Activated T-cell treated with anti-CD3 and anti-CD28 coated beads, Interleukin-2, amount 50 U/mL, for 4 hours (primary cell): Measurements from ENCODE around the gene SCMH1. TPM values are rescaled to one million over a fixed set of nuclear protein-coding genes. Genes with fewer than 3 reads are reported as not detected.

Experiments
- ATAC-seq, 2 donors: fragments of 200-7000 bp; cut with Tn5 transposase; one replicate each; pipeline ENCODE4 v1.10.0; 2021
- DNase-seq: peaks from one replicate; pipeline ENCODE4 v3.0.0-alpha.2; 2020
- H3K27me3 Mint-ChIP-seq: one replicate; pipeline ENCODE4 v1.8.0; 2021; ENCODE audit warnings: low read depth, mixed read lengths
- H3K36me3 Mint-ChIP-seq: one replicate; pipeline ENCODE4 v1.8.0; 2022; ENCODE audit warnings: mixed read lengths; ENCODE audit not compliant: insufficient read depth
- H3K4me1 Mint-ChIP-seq: one replicate; pipeline ENCODE4 v1.8.0; 2021; ENCODE audit warnings: low read depth, mixed read lengths
- H3K4me3 Mint-ChIP-seq: one replicate; pipeline ENCODE4 v1.8.0; 2021; ENCODE audit warnings: mild to moderate bottlenecking, moderate library complexity, mixed read lengths
- H3K9me3 Mint-ChIP-seq: one replicate; pipeline ENCODE4 v1.8.0; 2021; ENCODE audit warnings: mixed read lengths
- total RNA-seq, 3 donors: library from RNA; stranded (reverse); gene quantifications; one replicate each; pipeline ENCODE4 v1.2.1, GENCODE V29; 2021

Gene SCMH1
- total RNA-seq, 3 donors from 2014 or later = 17.1 to 19.8 (median 17.9) TPM

GRCh38 chr1:40981691-40982448 is 260.2 kb downstream of the SCMH1 start:
- ATAC-seq = no peak
- H3K36me3 Mint-ChIP-seq = peaks cover 46% of the 10 kb centered on the region
- H3K4me3 Mint-ChIP-seq = peak overlapping the region; percentile 88

GRCh38 chr1:40980453-40981121 is 261.5 kb downstream of the SCMH1 start:
- H3K9me3 Mint-ChIP-seq = no peaks in the 10 kb centered on the region
- H3K27me3 Mint-ChIP-seq = no peaks in the 10 kb centered on the region
- DNase-seq (peak; percentile 40), ATAC-seq (peak; percentile 31 to 37)
- peaks cover 36% of the 10 kb centered on the region for H3K36me3 Mint-ChIP-seq
- H3K4me3 Mint-ChIP-seq = peak overlapping the region; percentile 88
- H3K4me1 Mint-ChIP-seq = peaks cover 49% of the 10 kb centered on the region

More at GRCh38 chr1:40981691-40982448, 260.2 kb downstream of the SCMH1 start:
- H3K4me1 Mint-ChIP-seq = peaks cover 57% of the 10 kb centered on the region
- no peak for DNase-seq
- H3K9me3 Mint-ChIP-seq = no peaks in the 10 kb centered on the region
- H3K27me3 Mint-ChIP-seq = no peaks in the 10 kb centered on the region

GRCh38 chr1:40980068-40980452 is 262.0 kb downstream of the SCMH1 start:
- ATAC-seq = peak; percentile 15 to 18
- no peaks in the 10 kb centered on the region for H3K27me3 Mint-ChIP-seq

GRCh38 chr1:40979241-40980067 is 262.7 kb downstream of the SCMH1 start, which contains the start of gene CTPS1:
Gene CTPS1, plus strand, starts transcription at chr1:40979696. Its CDS starts 3,595 bp downstream, at chr1:40983291.
- H3K36me3 Mint-ChIP-seq = peaks cover 29% of the 10 kb centered on the region
- DNase-seq = peak; percentile 96
- ATAC-seq = peak; percentile 87 to 89
- no peaks in the 10 kb centered on the region for H3K27me3 Mint-ChIP-seq
- peak within 1 kb of the TSS; percentile 88 for H3K4me3 Mint-ChIP-seq
- peaks cover 40% of the 10 kb centered on the region for H3K4me1 Mint-ChIP-seq
- H3K9me3 Mint-ChIP-seq = no peaks in the 10 kb centered on the region

More at GRCh38 chr1:40980068-40980452, 262.0 kb downstream of the SCMH1 start:
- no peaks in the 10 kb centered on the region for H3K9me3 Mint-ChIP-seq
- DNase-seq = no peak
- peaks cover 32% of the 10 kb centered on the region for H3K36me3 Mint-ChIP-seq
- peaks cover 44% of the 10 kb centered on the region for H3K4me1 Mint-ChIP-seq
- peak overlapping the region; percentile 88 for H3K4me3 Mint-ChIP-seq

- Mint-ChIP-seq H3K9me3 (no peaks in the 10 kb centered on the region), H3K4me3 (peak overlapping the region; percentile 83), H3K4me1 (peaks cover 34% of the 10 kb centered on the region), H3K27me3 (no peaks in the 10 kb centered on the region), H3K36me3 (peaks cover 23% of the 10 kb centered on the region)
- DNase-seq (no peak), ATAC-seq (no peak)
Measured at GRCh38 chr1:40978886-40979240, 263.2 kb downstream of the SCMH1 start.

GRCh38 chr1:40977716-40978115 is 264.4 kb downstream of the SCMH1 start:
- H3K36me3 Mint-ChIP-seq = peaks cover 17% of the 10 kb centered on the region
- DNase-seq = no peak
- H3K4me3 Mint-ChIP-seq = no peak overlapping the region
- no peaks in the 10 kb centered on the region for H3K27me3 Mint-ChIP-seq
- ATAC-seq = no peak
- H3K4me1 Mint-ChIP-seq = peaks cover 24% of the 10 kb centered on the region
- H3K9me3 Mint-ChIP-seq = no peaks in the 10 kb centered on the region

Other genes starting within 250 kb of the SCMH1 start
- under 1 TPM in 2 of 3 donors, not detected in 1; 0.05 to 0.24 TPM for gene SLFNL1, start 220.6 kb downstream of the SCMH1 start, total RNA-seq
- gene FOXO6, start 119.1 kb upstream of the SCMH1 start, total RNA-seq = under 1 TPM in 2 of 3 donors, not detected in 1; 0.20 to 0.22 TPM
- gene EDN2, start 242.4 kb upstream of the SCMH1 start, total RNA-seq = not detected